ENCODE results near the gene KDM4B.

KDM4B gene

DNA sequence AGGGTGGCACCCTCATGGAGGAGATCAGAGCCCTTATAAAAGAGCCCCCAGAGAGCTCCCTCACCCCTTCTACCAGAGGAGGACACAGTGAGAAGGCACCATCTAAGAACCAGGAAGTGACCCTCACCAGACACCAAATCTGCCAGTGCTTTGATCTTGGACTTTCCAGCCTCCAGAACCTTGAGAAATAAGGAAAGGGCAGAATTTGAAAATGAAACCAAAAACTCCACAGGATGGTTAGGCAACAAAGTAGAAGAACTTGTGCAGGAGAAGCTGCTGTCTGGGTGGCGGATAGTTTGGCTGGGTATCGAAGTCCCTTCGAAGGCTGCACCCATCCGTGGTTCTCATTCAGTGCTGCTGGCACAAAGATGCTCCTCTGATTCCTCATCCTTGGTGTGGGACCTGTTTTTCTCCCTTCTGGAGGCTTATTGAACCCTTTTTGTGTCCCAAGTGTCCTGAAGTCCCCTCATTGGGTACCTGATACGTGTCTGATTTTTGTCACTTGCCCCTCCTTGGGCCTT, 130.8 kb downstream of the KDM4B start:
- DNase-seq (ENCODE audit: low read depth in 1 of 2, low spot score in 1 of 2), result no peak
- H3K27ac ChIP-seq (replicated peaks), result no peak overlapping the region
- no peak overlapping the region for H3K4me3 ChIP-seq (replicated peaks; ENCODE audit: insufficient read depth, low read length)
- no peaks in the 10 kb centered on the region for H3K27me3 ChIP-seq (ENCODE audit: insufficient read depth, poor library complexity, severe bottlenecking)
- no peak for TF ChIP-seq SPI1 (IDR thresholded peaks at IDR 0.05; ENCODE audit: borderline replicate concordance, low read depth)
- no peak for TF ChIP-seq GABPA (IDR thresholded peaks at IDR 0.05; ENCODE audit: low read depth)

DNA sequence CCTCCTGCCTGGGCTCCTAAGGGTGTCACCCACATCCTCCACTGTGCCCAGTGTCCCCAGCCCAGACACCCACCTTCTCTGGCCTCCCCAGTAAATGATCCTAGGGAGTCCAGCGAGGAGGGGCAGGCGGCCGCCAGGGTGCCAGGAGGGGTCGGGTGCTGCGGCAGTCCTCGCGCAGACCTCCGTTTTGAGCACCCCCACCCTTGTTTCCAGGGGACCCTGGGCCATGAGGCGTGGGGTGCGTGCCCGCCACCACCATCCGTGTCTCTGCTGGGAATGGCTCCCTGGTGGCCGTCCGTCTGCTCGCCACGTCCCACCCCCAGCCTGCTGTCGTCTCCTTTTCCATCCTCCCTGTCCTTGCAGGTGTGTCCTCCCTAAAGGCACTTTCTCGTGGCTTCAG, 133.0 kb downstream of the KDM4B start:
- H3K4me3 ChIP-seq (replicated peaks; ENCODE audit: insufficient read depth, low read length), result no peak overlapping the region
- no peak for TF ChIP-seq POLR2AphosphoS5 (IDR thresholded peaks at IDR 0.05; ENCODE audit: low read depth)
- no peak for TF ChIP-seq GABPA (IDR thresholded peaks at IDR 0.05; ENCODE audit: low read depth)
- TF ChIP-seq, protein P1, sequence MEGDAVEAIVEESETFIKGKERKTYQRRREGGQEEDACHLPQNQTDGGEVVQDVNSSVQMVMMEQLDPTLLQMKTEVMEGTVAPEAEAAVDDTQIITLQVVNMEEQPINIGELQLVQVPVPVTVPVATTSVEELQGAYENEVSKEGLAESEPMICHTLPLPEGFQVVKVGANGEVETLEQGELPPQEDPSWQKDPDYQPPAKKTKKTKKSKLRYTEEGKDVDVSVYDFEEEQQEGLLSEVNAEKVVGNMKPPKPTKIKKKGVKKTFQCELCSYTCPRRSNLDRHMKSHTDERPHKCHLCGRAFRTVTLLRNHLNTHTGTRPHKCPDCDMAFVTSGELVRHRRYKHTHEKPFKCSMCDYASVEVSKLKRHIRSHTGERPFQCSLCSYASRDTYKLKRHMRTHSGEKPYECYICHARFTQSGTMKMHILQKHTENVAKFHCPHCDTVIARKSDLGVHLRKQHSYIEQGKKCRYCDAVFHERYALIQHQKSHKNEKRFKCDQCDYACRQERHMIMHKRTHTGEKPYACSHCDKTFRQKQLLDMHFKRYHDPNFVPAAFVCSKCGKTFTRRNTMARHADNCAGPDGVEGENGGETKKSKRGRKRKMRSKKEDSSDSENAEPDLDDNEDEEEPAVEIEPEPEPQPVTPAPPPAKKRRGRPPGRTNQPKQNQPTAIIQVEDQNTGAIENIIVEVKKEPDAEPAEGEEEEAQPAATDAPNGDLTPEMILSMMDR (IDR thresholded peaks at IDR 0.05; ENCODE audit: insufficient read depth, low read length), result no peak
- TF ChIP-seq, protein P2, sequence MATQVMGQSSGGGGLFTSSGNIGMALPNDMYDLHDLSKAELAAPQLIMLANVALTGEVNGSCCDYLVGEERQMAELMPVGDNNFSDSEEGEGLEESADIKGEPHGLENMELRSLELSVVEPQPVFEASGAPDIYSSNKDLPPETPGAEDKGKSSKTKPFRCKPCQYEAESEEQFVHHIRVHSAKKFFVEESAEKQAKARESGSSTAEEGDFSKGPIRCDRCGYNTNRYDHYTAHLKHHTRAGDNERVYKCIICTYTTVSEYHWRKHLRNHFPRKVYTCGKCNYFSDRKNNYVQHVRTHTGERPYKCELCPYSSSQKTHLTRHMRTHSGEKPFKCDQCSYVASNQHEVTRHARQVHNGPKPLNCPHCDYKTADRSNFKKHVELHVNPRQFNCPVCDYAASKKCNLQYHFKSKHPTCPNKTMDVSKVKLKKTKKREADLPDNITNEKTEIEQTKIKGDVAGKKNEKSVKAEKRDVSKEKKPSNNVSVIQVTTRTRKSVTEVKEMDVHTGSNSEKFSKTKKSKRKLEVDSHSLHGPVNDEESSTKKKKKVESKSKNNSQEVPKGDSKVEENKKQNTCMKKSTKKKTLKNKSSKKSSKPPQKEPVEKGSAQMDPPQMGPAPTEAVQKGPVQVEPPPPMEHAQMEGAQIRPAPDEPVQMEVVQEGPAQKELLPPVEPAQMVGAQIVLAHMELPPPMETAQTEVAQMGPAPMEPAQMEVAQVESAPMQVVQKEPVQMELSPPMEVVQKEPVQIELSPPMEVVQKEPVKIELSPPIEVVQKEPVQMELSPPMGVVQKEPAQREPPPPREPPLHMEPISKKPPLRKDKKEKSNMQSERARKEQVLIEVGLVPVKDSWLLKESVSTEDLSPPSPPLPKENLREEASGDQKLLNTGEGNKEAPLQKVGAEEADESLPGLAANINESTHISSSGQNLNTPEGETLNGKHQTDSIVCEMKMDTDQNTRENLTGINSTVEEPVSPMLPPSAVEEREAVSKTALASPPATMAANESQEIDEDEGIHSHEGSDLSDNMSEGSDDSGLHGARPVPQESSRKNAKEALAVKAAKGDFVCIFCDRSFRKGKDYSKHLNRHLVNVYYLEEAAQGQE (IDR thresholded peaks at IDR 0.05; ENCODE audit: insufficient replicate concordance, low read depth), result no peak
- no peak for DNase-seq (ENCODE audit: low read depth in 1 of 2, low spot score in 1 of 2)

DNA sequence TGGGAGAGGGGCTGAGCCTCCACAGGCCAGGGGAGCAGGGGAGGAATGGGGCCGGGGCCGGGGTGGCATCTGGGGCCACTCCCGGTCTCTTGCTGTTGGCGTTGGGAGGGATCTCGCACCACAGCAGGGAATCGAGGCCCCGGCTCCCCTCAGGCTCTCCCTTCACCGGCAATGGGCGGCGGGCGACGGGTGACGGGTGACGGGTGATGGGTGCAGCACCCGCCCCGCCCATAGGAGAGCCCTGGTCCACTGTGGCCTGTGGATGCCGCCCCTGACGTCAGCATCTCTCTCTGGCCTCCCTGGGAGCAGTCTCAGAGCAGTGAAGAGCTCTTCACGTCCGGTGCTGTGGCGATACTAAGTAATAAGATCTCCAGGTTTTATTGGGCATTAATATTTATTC, 133.6 kb downstream of the KDM4B start:
- Histone ChIP-seq H3K27ac (replicated peaks) (no peak overlapping the region), H3K27me3 (ENCODE audit: insufficient read depth, poor library complexity, severe bottlenecking) (no peaks in the 10 kb centered on the region), H3K4me3 (replicated peaks; ENCODE audit: insufficient read depth, low read length) (no peak overlapping the region)
- TF ChIP-seq GABPA (IDR thresholded peaks at IDR 0.05; ENCODE audit: low read depth), result no peak
- TF ChIP-seq SPI1 (IDR thresholded peaks at IDR 0.05; ENCODE audit: borderline replicate concordance, low read depth), result no peak
- TF ChIP-seq, protein P1 (IDR thresholded peaks at IDR 0.05; ENCODE audit: insufficient read depth, low read length), result no peak
- TF ChIP-seq POLR2AphosphoS5 (IDR thresholded peaks at IDR 0.05; ENCODE audit: low read depth), result no peak
- TF ChIP-seq, protein P2 (IDR thresholded peaks at IDR 0.05; ENCODE audit: insufficient replicate concordance, low read depth), result no peak
- no peak for DNase-seq (ENCODE audit: low read depth in 1 of 2, low spot score in 1 of 2)

More for the DNA sequence above, 133.0 kb downstream of the KDM4B start:
- H3K27ac ChIP-seq (replicated peaks), result no peak overlapping the region
- H3K27me3 ChIP-seq (ENCODE audit: insufficient read depth, poor library complexity, severe bottlenecking), result no peaks in the 10 kb centered on the region

DNA sequence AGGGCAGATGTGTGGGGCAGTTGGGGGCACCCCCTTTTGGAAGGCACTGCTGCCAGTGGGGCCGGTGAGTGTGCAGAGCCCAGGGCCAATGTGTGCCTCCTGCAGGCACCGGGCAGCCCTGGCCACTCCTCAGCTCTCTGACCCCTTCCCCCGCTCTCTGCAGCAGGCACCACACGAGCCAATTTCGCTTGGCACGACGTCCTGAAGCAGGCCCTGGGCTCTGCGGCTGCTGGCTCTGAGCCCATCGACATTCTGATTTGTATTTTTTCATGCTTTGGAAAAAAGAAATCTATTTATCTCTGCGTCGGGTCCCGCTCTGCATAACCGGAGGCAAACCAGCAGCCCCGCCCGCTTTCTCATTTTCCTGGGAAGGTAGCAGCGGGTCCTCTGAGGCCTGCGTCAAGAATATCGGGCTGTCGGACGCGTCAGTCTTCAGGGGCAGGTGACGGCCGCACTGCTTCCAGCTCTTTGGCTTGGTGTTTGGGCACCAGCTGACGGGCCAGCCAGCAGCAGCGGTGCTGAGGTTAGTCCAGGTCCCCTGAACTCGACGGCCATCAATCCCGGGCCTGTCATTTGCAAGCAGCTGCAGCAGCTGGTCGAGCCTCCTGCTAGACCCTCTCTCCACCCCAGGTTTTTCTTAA, 134.3 kb downstream of the KDM4B start:
- no peak for DNase-seq (ENCODE audit: low read depth in 1 of 2, low spot score in 1 of 2)
- H3K27ac ChIP-seq (replicated peaks), result no peak overlapping the region
- H3K27me3 ChIP-seq (ENCODE audit: insufficient read depth, poor library complexity, severe bottlenecking), result no peaks in the 10 kb centered on the region
- TF ChIP-seq, protein P1 (IDR thresholded peaks at IDR 0.05; ENCODE audit: insufficient read depth, low read length), result no peak
- TF ChIP-seq POLR2AphosphoS5 (IDR thresholded peaks at IDR 0.05; ENCODE audit: low read depth) (no peak), SPI1 (IDR thresholded peaks at IDR 0.05; ENCODE audit: borderline replicate concordance, low read depth) (no peak), GABPA (IDR thresholded peaks at IDR 0.05; ENCODE audit: low read depth) (no peak)
- TF ChIP-seq, protein P2 (IDR thresholded peaks at IDR 0.05; ENCODE audit: insufficient replicate concordance, low read depth), result no peak
- no peak overlapping the region for H3K4me3 ChIP-seq (replicated peaks; ENCODE audit: insufficient read depth, low read length)
